GM18502 (cell line): ENCODE data around the gene C7orf57.

Experiments
- ATAC-seq: cut with Tn5 transposase; IDR thresholded peaks from one replicate; pipeline ENCODE4 v1.9.1; 2021; ENCODE audit warnings: mild to moderate bottlenecking; ENCODE audit not compliant: unreplicated experiment, poor library complexity

C7orf57 gene

GRCh38 chr7:48106906-48107659, 71.7 kb downstream of the C7orf57 start:
- no peak for ATAC-seq

GRCh38 chr7:48107926-48108472, 72.7 kb downstream of the C7orf57 start:
- ATAC-seq = no peak

GRCh38 chr7:48108959-48109847, 73.9 kb downstream of the C7orf57 start:
- ATAC-seq = no peak

- peak; percentile 93 for ATAC-seq
Observed at GRCh38 chr7:48109848-48110663, 74.7 kb downstream of the C7orf57 start.

GRCh38 chr7:48110868-48111267, 75.5 kb downstream of the C7orf57 start:
- no peak for ATAC-seq
